22Rv1 (cell line): ENCODE results near the gene DCPS.
"Not testable (repeated sequence)": the region's sequence is repeated elsewhere in the genome, so short reads cannot be mapped to it uniquely, and the experiment has no call there.

Experiments used
- ZFX ChIP-seq: fragments of 450-650 bp; IDR thresholded peaks from 2 replicates; pipeline ENCODE4 v1.6.1; 2017; ENCODE audit warnings: antibody characterized with exemption, borderline replicate concordance
- TF ChIP-seq, protein P1 (sequence below): fragments of 450-650 bp; IDR thresholded peaks from 2 replicates; pipeline ENCODE4 v1.5.1; 2017; ENCODE audit warnings: mild to moderate bottlenecking

GRCh38 chr11:126368336-126369119 is 64.7 kb downstream of the DCPS start:
- TF ChIP-seq, protein P1, sequence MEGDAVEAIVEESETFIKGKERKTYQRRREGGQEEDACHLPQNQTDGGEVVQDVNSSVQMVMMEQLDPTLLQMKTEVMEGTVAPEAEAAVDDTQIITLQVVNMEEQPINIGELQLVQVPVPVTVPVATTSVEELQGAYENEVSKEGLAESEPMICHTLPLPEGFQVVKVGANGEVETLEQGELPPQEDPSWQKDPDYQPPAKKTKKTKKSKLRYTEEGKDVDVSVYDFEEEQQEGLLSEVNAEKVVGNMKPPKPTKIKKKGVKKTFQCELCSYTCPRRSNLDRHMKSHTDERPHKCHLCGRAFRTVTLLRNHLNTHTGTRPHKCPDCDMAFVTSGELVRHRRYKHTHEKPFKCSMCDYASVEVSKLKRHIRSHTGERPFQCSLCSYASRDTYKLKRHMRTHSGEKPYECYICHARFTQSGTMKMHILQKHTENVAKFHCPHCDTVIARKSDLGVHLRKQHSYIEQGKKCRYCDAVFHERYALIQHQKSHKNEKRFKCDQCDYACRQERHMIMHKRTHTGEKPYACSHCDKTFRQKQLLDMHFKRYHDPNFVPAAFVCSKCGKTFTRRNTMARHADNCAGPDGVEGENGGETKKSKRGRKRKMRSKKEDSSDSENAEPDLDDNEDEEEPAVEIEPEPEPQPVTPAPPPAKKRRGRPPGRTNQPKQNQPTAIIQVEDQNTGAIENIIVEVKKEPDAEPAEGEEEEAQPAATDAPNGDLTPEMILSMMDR = 0 out of 2 replicates have a peak, but pooled peaks have one; percentile 7
- TF ChIP-seq ZFX = not testable (repeated sequence)
